ENCODE data around the gene IDH2. TPM values are rescaled to one million over a fixed set of nuclear protein-coding genes. Genes with fewer than 3 reads are reported as not detected.

The IDH2 gene
- total and polyA plus RNA-seq, 2 of the 13 experiments (the other 11 are each of a cell fraction or from before 2014, with no cell fraction given): 121 to 145 TPM

DNA sequence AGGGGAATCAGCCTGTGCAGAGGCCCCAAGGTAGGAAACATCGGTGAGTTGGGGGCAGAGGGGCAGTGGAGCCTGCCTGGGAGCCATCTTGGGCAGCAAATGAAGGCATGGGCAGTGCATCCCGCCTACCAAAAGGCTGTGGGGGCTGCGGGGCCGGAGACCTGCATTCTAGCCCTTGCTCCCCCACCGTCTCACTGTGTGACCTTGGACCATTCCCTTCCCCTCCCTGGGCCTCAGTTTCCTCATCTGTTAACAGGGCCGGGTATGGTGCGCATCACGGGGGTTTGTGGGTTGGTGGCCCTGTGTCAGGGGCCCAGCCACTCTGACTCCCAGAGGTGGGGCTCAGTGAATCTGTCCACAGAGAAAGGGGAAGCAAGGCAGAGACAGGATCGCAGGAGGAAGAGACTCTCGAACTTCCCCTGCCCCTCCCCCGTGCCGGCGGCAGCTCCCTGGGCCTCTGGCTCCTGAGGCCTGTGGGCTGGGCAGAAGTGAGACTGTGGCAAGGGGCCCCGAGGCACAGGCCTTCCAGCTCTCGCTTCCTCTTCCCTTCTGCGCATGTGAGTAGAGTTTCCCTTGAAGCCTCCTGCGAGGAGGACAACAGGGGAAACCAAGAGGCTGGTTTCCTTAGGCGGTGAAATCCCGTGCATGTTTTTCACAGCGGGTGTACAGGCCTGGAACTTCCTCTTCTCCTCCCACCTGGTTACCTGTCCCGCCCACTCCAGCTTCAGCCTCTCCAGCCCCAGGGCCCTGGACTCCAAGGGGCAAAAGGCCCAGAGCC, 42.9 kb downstream of the IDH2 start:
- no peak for FAIRE-seq
- TF ChIP-seq, protein P1, sequence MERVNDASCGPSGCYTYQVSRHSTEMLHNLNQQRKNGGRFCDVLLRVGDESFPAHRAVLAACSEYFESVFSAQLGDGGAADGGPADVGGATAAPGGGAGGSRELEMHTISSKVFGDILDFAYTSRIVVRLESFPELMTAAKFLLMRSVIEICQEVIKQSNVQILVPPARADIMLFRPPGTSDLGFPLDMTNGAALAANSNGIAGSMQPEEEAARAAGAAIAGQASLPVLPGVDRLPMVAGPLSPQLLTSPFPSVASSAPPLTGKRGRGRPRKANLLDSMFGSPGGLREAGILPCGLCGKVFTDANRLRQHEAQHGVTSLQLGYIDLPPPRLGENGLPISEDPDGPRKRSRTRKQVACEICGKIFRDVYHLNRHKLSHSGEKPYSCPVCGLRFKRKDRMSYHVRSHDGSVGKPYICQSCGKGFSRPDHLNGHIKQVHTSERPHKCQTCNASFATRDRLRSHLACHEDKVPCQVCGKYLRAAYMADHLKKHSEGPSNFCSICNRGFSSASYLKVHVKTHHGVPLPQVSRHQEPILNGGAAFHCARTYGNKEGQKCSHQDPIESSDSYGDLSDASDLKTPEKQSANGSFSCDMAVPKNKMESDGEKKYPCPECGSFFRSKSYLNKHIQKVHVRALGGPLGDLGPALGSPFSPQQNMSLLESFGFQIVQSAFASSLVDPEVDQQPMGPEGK (CRISPR knock-in tag; IDR thresholded peaks at IDR 0.05): 0 out of 2 replicates have a peak, but pooled peaks have one; percentile 11
- TF ChIP-seq ZBTB7A (CRISPR knock-in tag; IDR thresholded peaks at IDR 0.05) (no peak), SALL1 (CRISPR knock-in tag; IDR thresholded peaks at IDR 0.05) (0 out of 2 replicates have a peak, but pooled peaks have one; percentile 9), ELF3 (CRISPR knock-in tag; IDR thresholded peaks at IDR 0.05) (peak; percentile 46; the same call in 1 of the 2 replicates), GABPB1 (CRISPR knock-in tag; IDR thresholded peaks at IDR 0.05) (peak; percentile 21; the same call in 1 of the 2 replicates), SP5 (CRISPR knock-in tag; IDR thresholded peaks at IDR 0.05; ENCODE audit: borderline replicate concordance, low read depth) (peak; percentile 87), ZNF713 (CRISPR knock-in tag; IDR thresholded peaks at IDR 0.05) (no peak), SOX6 (IDR thresholded peaks at IDR 0.05) (no peak), SOX6 (CRISPR knock-in tag; IDR thresholded peaks at IDR 0.05) (0 out of 2 replicates have a peak, but pooled peaks have one; percentile 29)
- TF ChIP-seq, protein P2, sequence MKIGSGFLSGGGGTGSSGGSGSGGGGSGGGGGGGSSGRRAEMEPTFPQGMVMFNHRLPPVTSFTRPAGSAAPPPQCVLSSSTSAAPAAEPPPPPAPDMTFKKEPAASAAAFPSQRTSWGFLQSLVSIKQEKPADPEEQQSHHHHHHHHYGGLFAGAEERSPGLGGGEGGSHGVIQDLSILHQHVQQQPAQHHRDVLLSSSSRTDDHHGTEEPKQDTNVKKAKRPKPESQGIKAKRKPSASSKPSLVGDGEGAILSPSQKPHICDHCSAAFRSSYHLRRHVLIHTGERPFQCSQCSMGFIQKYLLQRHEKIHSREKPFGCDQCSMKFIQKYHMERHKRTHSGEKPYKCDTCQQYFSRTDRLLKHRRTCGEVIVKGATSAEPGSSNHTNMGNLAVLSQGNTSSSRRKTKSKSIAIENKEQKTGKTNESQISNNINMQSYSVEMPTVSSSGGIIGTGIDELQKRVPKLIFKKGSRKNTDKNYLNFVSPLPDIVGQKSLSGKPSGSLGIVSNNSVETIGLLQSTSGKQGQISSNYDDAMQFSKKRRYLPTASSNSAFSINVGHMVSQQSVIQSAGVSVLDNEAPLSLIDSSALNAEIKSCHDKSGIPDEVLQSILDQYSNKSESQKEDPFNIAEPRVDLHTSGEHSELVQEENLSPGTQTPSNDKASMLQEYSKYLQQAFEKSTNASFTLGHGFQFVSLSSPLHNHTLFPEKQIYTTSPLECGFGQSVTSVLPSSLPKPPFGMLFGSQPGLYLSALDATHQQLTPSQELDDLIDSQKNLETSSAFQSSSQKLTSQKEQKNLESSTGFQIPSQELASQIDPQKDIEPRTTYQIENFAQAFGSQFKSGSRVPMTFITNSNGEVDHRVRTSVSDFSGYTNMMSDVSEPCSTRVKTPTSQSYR (CRISPR knock-in tag; IDR thresholded peaks at IDR 0.05; ENCODE audit: borderline replicate concordance): peak; percentile 69; the same call in 1 of the 2 replicates
- TF ChIP-seq, protein P3, sequence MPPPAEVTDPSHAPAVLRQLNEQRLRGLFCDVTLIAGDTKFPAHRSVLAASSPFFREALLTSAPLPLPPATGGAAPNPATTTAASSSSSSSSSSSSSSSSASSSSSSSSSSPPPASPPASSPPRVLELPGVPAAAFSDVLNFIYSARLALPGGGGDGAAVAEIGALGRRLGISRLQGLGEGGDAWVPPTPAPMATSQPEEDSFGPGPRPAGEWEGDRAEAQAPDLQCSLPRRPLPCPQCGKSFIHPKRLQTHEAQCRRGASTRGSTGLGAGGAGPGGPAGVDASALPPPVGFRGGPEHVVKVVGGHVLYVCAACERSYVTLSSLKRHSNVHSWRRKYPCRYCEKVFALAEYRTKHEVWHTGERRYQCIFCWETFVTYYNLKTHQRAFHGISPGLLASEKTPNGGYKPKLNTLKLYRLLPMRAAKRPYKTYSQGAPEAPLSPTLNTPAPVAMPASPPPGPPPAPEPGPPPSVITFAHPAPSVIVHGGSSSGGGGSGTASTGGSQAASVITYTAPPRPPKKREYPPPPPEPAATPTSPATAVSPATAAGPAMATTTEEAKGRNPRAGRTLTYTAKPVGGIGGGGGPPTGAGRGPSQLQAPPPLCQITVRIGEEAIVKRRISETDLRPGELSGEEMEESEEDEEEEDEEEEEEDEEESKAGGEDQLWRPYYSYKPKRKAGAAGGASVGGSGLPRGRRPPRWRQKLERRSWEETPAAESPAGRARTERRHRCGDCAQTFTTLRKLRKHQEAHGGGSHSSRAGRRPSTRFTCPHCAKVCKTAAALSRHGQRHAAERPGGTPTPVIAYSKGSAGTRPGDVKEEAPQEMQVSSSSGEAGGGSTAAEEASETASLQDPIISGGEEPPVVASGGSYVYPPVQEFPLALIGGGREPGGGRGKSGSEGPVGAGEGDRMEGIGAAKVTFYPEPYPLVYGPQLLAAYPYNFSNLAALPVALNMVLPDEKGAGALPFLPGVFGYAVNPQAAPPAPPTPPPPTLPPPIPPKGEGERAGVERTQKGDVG (CRISPR knock-in tag; IDR thresholded peaks at IDR 0.05; ENCODE audit: borderline replicate concordance): peak; percentile 45; the same call in 1 of the 2 replicates

More for the DNA sequence above, 42.9 kb downstream of the IDH2 start:
- H3K9me3 ChIP-seq (ENCODE audit: low read length): no peaks in the 10 kb centered on the region
- H4K20me1 ChIP-seq (ENCODE audit: insufficient read depth, low read length): peaks cover 7% of the 10 kb centered on the region
- H3K4me3 ChIP-seq (replicated peaks in 1 of 3; ENCODE audit: insufficient read depth in 1 of 3, low read depth in 2 of 3, low read length in 3 of 3): peak overlapping the region in 2 of 3 experiments; percentile 13 to 23; a peak in 2 of 6 replicates
- ChIA-PET POLR2A (no interaction called here), CTCF (ENCODE audit: low intra/inter-chr PET ratio, low total read pairs) (no interaction called here)
- DNase-seq (ENCODE audit: low spot score): peak; percentile 31
- H3K79me2 ChIP-seq (ENCODE audit: insufficient read depth, low read length): peaks cover 3% of the 10 kb centered on the region
- no peak overlapping the region for H2AFZ ChIP-seq (ENCODE audit: low read length)
- no peaks in the 10 kb centered on the region for H3K36me3 ChIP-seq (replicated peaks in 1 of 2; ENCODE audit: control insufficient read depth in 1 of 2, insufficient read depth in 2 of 2, low read length in 2 of 2)
- WGBS (ENCODE audit: low lambda C conversion rate): 40% methylated on average over 12 of the region's 21 CpGs
- H3K27me3 ChIP-seq (ENCODE audit: control insufficient read depth in 1 of 2, insufficient read depth in 2 of 2, low read length in 2 of 2): no peaks in the 10 kb centered on the region
- intact Hi-C loops (cut with micrococcal nuclease; ENCODE audit: unreplicated experiment) (no loop called here), in situ Hi-C loops (cut with HindIII; ENCODE audit: extremely low pct_ligation_motif_present, low pct_unique_long_range_greater_than_20kb) (no loop called here)
- peak overlapping the region; percentile 44 for H3K27ac ChIP-seq (ENCODE audit: extremely low read length, insufficient read depth, low read length)
- peak overlapping the region; percentile 49 for H3K4me2 ChIP-seq (ENCODE audit: low read depth, low read length)
- BruUV-seq (replicated peaks): no TSS peak
- H3K9ac ChIP-seq (ENCODE audit: insufficient read depth, low read depth, low read length): peak overlapping the region; percentile 56
- H3K4me1 ChIP-seq (ENCODE audit: insufficient read depth, low read length): peaks cover 33% of the 10 kb centered on the region
- ATAC-seq: peak; percentile 51
